Measurements from ENCODE around the gene SMIM22.

GRCh38 chr16:4837733-4838501 lies 42.7 kb downstream of the SMIM22 start:
- TF ChIP-seq CTCF (IDR thresholded peaks at IDR 0.05) (no peak), POLR2A (IDR thresholded peaks at IDR 0.05) (no peak)
